Right atrium auricular region (tissue), 2 donors: ENCODE data around the gene PDSS2. TPM values are rescaled to one million over a fixed set of nuclear protein-coding genes. Genes with fewer than 3 reads are reported as not detected.

Experiments
- DNase-seq: peaks from one replicate; pipeline ENCODE4 v3.0.0-alpha.2; 2019; ENCODE audit warnings: low spot score
- H3K27ac ChIP-seq, 2 donors: fragments of 200-600 bp; sonication (generic); 1 replicate in 1 of 2; 2 replicates in 1 of 2; pipeline ENCODE4 v1.5.1; 2016 to 2019
- H3K27me3 ChIP-seq, 2 donors: fragments of 200-600 bp; sonication (generic); one replicate each; pipeline versions ENCODE4 v1.5.1 to v1.6.0; 2017 to 2019
- H3K36me3 ChIP-seq: fragments of 200-600 bp; sonication (generic); one replicate; pipeline ENCODE4 v1.5.1; 2016
- H3K4me1 ChIP-seq, 2 donors: fragments of 200-600 bp; sonication (generic); one replicate each; pipeline versions ENCODE4 v1.5.1 to v1.6.0; 2017 to 2019
- H3K4me3 ChIP-seq, 2 donors: fragments of 200-600 bp; sonication (generic); 1 replicate in 1 of 2; 2 replicates in 1 of 2; pipeline ENCODE4 v1.5.1; 2017 to 2019; ENCODE audit warnings: mild to moderate bottlenecking in 1 of 2, moderate library complexity in 1 of 2
- H3K9me3 ChIP-seq, 2 donors: fragments of 200-600 bp; sonication (generic); one replicate each; pipeline ENCODE4 v1.5.1; 2019
- total RNA-seq, 2 donors: library from RNA; depleted of rRNA; stranded (reverse); fragments of >200 nt; gene quantifications; one replicate each; pipeline ENCODE4 v1.1.0, GENCODE V29; 2016
- TF ChIP-seq, protein P1 (sequence below), 2 donors: fragments of 200-600 bp; sonication (generic); IDR thresholded peaks; one replicate each; pipeline ENCODE4 v1.5.1; 2019; ENCODE audit warnings: antibody characterized with exemption in 2 of 2

Gene PDSS2
- total RNA-seq, 2 donors from 2014 or later, result 8.8 to 18.2 TPM

DNA sequence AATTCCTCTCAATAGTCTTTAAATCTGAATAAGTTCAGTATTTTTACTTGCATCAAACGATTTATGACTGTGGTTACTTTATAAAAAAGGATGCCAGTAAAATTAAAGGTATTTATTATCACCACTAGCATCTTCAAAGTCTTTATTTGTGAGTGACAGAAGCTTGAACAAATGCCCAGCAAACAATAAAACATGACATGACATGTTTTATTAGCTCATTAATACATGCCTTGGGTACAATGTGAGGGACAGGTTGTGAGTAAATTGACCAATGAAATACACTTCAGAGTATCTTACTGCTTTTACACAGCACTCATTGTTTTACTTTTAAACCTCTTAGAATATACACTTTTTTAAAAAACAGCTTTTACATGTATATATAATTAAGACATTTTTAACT, 230.6 kb downstream of the PDSS2 start:
- no peak for DNase-seq
- no peak overlapping the region for H3K4me3 ChIP-seq
- H3K27me3 ChIP-seq, result no peaks in the 10 kb centered on the region
- H3K4me1 ChIP-seq, result no peaks in the 10 kb centered on the region
- H3K9me3 ChIP-seq, result no peaks in the 10 kb centered on the region
- no peaks in the 10 kb centered on the region for H3K36me3 ChIP-seq
- TF ChIP-seq, protein P1, sequence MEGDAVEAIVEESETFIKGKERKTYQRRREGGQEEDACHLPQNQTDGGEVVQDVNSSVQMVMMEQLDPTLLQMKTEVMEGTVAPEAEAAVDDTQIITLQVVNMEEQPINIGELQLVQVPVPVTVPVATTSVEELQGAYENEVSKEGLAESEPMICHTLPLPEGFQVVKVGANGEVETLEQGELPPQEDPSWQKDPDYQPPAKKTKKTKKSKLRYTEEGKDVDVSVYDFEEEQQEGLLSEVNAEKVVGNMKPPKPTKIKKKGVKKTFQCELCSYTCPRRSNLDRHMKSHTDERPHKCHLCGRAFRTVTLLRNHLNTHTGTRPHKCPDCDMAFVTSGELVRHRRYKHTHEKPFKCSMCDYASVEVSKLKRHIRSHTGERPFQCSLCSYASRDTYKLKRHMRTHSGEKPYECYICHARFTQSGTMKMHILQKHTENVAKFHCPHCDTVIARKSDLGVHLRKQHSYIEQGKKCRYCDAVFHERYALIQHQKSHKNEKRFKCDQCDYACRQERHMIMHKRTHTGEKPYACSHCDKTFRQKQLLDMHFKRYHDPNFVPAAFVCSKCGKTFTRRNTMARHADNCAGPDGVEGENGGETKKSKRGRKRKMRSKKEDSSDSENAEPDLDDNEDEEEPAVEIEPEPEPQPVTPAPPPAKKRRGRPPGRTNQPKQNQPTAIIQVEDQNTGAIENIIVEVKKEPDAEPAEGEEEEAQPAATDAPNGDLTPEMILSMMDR (IDR thresholded peaks at IDR 0.05), result no peak
- no peak overlapping the region for H3K27ac ChIP-seq

DNA sequence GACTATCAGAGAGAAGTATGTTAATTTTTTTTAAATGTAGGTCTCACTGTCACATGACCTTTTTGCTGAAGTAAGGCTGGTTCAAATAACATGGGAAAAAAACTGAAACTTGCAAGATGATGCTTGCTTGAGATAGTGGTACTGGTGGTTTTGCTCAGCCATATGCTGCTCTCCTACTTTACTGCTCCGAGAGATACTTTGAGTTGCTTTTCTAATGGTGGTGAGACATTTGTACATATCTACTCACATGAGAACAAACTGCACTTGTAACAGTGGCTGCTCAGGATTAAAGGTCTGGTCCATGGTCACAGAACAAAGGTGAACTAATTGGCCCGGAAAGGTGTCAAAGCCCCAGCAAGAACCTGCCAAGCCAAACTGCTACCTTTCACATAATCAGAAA, 237.8 kb downstream of the PDSS2 start:
- no peaks in the 10 kb centered on the region for H3K27me3 ChIP-seq
- no peak overlapping the region for H3K27ac ChIP-seq
- H3K4me1 ChIP-seq, result no peaks in the 10 kb centered on the region
- no peak for DNase-seq
- H3K4me3 ChIP-seq, result no peak overlapping the region
- H3K9me3 ChIP-seq, result no peaks in the 10 kb centered on the region
- H3K36me3 ChIP-seq, result no peaks in the 10 kb centered on the region
- TF ChIP-seq, protein P1 (IDR thresholded peaks at IDR 0.05), result no peak

DNA sequence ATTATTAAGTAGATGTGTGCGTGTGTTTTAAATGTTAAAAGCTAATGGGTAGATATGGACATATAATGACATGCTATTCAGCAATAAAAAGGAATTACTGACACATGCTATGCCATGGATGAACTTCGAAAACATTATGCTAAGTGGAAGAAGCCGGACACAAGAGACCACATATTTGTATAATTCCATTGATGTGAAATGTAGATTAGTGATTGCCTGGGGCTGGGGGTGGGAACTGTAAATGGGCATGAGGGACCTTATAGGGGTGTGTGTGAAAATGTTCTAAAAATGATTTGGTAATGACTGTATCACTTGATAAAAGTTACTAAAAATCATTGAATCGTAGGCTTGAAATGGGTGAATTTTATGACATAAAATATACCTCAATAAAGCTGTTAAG, 239.5 kb downstream of the PDSS2 start:
- Histone ChIP-seq H3K4me1 (no peaks in the 10 kb centered on the region), H3K27ac (no peak overlapping the region), H3K36me3 (no peaks in the 10 kb centered on the region), H3K4me3 (no peak overlapping the region), H3K27me3 (no peaks in the 10 kb centered on the region), H3K9me3 (no peaks in the 10 kb centered on the region)
- TF ChIP-seq, protein P1 (IDR thresholded peaks at IDR 0.05), result no peak
- no peak for DNase-seq

DNA sequence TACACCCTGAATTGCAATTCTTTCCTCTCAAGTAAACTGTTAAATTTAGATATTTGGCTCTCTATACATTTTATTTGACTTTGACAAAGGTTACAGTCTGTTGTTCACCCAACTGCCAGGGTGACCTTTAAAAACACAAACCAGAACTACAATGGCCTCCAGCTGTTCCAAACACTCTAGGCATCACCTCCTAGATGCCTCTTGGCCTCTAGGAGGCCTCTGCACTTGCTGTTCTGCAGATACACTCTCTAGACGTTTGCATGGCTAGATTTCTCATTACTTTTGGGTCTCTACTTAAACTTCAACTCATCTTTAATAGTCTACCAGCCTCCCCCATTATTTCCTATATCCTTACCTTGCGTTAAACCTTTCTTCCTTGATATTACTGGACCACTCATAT, 241.2 kb downstream of the PDSS2 start:
- Histone ChIP-seq H3K9me3 (no peaks in the 10 kb centered on the region), H3K4me1 (no peaks in the 10 kb centered on the region), H3K27ac (no peak overlapping the region), H3K27me3 (no peaks in the 10 kb centered on the region), H3K4me3 (no peak overlapping the region), H3K36me3 (no peaks in the 10 kb centered on the region)
- TF ChIP-seq, protein P1 (IDR thresholded peaks at IDR 0.05), result no peak
- DNase-seq, result no peak

DNA sequence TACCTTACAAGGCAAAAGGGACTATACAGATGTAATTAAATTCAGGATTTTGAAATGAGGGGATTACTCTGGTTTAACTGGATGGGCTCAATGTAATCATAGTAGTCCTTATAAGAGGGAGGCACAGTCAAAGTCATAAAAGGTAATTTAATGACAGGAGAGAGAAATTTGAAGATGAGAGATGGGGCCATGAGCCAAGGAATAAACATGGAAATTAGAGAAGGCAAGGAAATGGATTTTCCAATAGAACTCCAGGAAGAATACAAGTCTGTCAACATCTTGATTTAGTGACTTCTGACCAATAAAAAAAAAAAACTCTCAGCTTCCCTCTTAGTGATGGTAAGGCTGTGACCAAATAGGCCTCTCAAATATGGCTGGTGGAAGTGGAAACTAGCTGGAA, 242.1 kb downstream of the PDSS2 start:
- Histone ChIP-seq H3K27ac (no peak overlapping the region), H3K4me1 (no peaks in the 10 kb centered on the region), H3K27me3 (no peaks in the 10 kb centered on the region), H3K9me3 (no peaks in the 10 kb centered on the region), H3K36me3 (no peaks in the 10 kb centered on the region), H3K4me3 (no peak overlapping the region)
- no peak for DNase-seq
- TF ChIP-seq, protein P1 (IDR thresholded peaks at IDR 0.05), result no peak

DNA sequence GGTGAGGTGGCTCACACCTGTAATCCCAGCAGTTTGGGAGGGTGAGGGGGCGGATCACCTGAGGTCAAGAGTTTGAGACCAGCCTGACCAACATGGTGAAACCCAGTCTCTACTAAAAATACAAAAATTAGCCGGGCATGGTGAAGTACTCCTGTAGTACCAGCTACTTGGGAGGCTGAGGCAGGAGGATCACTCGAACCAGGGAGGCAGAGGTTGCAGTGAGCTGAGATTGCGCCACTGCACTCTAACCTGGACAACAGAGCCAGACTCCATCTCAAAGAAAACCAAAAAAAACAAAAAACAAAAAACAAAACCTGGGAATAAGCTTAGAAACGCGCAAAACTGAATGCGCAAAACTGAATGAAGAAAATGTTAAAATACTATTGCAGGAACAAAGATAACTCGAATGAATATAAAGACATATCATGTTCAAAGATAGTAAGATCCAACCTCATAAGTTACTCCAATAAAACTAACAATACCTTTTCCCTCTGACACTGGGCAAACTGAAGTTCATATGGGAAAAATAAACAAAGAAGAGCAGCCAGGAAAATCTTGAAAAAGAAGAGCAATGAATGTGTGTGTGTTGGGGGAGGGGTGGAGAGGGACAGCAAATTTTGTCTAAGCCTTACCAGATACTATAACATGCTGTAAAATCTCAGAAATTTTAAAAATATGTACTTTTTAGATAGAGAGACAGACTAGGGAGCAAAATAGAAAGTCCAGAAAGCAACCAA, 243.0 kb downstream of the PDSS2 start:
- no peak overlapping the region for H3K27ac ChIP-seq
- TF ChIP-seq, protein P1 (IDR thresholded peaks at IDR 0.05), result no peak
- H3K4me1 ChIP-seq, result no peaks in the 10 kb centered on the region
- no peaks in the 10 kb centered on the region for H3K9me3 ChIP-seq
- no peaks in the 10 kb centered on the region for H3K36me3 ChIP-seq
- H3K4me3 ChIP-seq, result no peak overlapping the region
- DNase-seq, result no peak
- H3K27me3 ChIP-seq, result no peaks in the 10 kb centered on the region
